GM12891 (cell line): ENCODE results near the gene AK5.

ENCODE experiments used
- DNase-seq: peaks from one replicate; pipeline ENCODE4 v3.0.0; 2011; ENCODE audit warnings: low spot score; ENCODE audit not compliant: insufficient read length
- FAIRE-seq: peaks from 2 replicates; lab custom pipeline; 2011; peaks lifted over from hg19 to GRCh38; lab: Jason Lieb, UNC
- PAX5 ChIP-seq: IDR thresholded peaks from 2 replicates; pipeline ENCODE4 v1.6.1; 2011; ENCODE audit warnings: low read length, moderate library complexity, mild to moderate bottlenecking; ENCODE audit not compliant: insufficient read depth, severe bottlenecking
- POLR2A ChIP-seq: IDR thresholded peaks from 2 replicates; pipeline ENCODE4 v1.6.1; 2011; ENCODE audit warnings: low read depth, low read length, control low read depth
- POLR2AphosphoS5 ChIP-seq: IDR thresholded peaks from 2 replicates; pipeline ENCODE4 v1.6.1; 2011; ENCODE audit warnings: low read depth, low read length, control low read depth
- POU2F2 ChIP-seq: IDR thresholded peaks from 2 replicates; pipeline ENCODE4 v1.6.1; 2011; ENCODE audit warnings: low read depth, mild to moderate bottlenecking, control low read depth, low read length, moderate library complexity
- SPI1 ChIP-seq: IDR thresholded peaks from 2 replicates; pipeline ENCODE4 v1.6.1; 2011; ENCODE audit warnings: low read depth, low read length, control low read depth
- TAF1 ChIP-seq: IDR thresholded peaks from 2 replicates; pipeline ENCODE4 v1.6.1; 2011; ENCODE audit warnings: low read depth, low read length, control low read depth

The AK5 gene

GRCh38 chr1:77350012-77350770, 68.4 kb downstream of the AK5 start:
- no peak for TF ChIP-seq POLR2AphosphoS5
- no peak for TF ChIP-seq SPI1
- TF ChIP-seq TAF1 = no peak
- no peak for TF ChIP-seq POU2F2
- no peak for TF ChIP-seq PAX5
- TF ChIP-seq POLR2A = no peak
- DNase-seq (no peak), FAIRE-seq (no peak)

GRCh38 chr1:77354536-77354935, 72.7 kb downstream of the AK5 start:
- DNase-seq = no peak
- FAIRE-seq = no peak
- no peak for TF ChIP-seq TAF1
- TF ChIP-seq PAX5 = no peak
- no peak for TF ChIP-seq SPI1
- no peak for TF ChIP-seq POU2F2
- no peak for TF ChIP-seq POLR2A
- no peak for TF ChIP-seq POLR2AphosphoS5

DNA sequence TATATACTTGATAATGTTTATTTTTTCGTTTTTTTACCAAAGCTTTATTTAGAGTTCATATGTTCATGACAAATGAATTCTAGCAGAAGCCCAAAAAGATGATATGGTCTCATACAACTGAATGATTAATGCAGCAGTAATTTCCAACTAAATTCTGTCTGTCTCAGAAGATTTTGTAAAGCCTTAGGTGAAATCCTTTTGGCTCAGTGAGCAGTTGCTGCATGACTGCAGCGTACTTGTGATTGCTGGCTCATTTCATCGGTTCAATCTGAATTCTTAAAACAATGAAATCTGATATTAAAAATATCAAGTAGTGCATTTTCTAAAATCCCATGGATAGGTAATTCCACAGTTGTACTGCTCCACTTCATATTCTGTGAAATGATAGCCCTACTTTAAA, 73.2 kb downstream of the AK5 start:
- FAIRE-seq = no peak
- TF ChIP-seq TAF1 = no peak
- no peak for TF ChIP-seq SPI1
- TF ChIP-seq POLR2AphosphoS5 = no peak
- TF ChIP-seq POLR2A = no peak
- TF ChIP-seq PAX5 = no peak
- no peak for TF ChIP-seq POU2F2
- DNase-seq = no peak

DNA sequence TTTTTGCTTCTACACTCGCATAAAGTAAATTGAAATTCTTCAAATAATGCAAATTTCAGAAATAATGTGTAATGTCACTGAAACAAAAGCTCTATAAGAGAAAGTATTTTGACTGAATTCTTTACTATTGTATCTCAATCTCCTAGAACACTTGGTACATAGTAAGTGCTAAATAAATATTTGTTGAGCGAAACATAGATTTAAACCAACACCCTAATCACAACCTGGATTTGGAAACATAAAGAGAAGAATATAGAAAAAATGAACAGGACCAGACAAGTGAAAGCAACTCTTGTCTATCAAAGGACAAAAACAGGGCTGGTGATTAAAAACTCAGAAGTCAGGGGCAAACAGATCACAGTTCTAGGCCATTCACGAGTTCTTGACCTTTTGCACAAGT, 74.3 kb downstream of the AK5 start:
- DNase-seq (no peak), FAIRE-seq (no peak)
- TF ChIP-seq POU2F2 (no peak), POLR2AphosphoS5 (no peak), TAF1 (no peak), POLR2A (no peak)

DNA sequence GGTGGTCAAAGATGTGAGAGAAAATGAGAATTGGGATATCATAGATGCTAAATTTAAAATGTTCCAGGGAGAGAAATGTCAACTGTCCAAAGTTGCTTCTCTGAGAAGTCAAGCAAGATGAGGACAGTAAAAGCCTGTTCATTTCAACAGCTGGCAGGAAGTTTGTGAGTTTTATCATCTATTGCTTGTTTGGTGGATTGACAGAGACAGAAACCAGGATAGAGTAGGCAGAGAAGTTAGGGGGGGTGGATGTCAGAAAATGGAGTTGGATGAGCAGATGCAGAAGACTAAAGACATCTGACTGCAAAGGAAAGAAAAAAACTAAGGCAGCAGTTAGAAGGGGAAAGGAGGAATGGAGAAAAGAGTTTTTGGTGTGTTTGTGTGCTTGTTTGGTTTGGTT, 78.4 kb downstream of the AK5 start:
- FAIRE-seq = no peak
- no peak for DNase-seq
- no peak for TF ChIP-seq POLR2A
- no peak for TF ChIP-seq SPI1
- no peak for TF ChIP-seq TAF1
- TF ChIP-seq POLR2AphosphoS5 = no peak
- no peak for TF ChIP-seq PAX5
- no peak for TF ChIP-seq POU2F2

DNA sequence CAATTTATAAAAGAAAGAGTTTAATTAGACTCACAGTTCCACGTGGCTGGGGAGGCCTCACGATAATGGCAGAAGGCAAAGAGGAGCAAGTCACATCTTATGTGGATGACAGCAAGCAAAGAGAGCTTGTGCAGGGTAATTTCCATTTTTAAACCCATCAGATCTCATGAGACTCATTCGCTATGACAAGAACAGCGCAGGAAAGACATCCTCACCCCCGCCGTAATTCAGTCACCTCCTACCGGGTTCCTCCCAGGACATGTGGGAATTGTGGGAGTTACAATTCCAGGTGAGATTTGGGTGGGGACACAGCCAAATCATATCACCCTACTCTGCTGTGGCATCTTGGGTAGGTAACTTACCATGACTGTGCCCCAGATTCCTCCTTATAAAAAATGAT, 79.8 kb downstream of the AK5 start:
- no peak for DNase-seq
- TF ChIP-seq POLR2A (no peak), SPI1 (no peak), PAX5 (no peak), TAF1 (no peak), POU2F2 (no peak), POLR2AphosphoS5 (no peak)
- no peak for FAIRE-seq

GRCh38 chr1:77370161-77370560, 88.3 kb downstream of the AK5 start:
- no peak for TF ChIP-seq SPI1
- TF ChIP-seq TAF1 = no peak
- TF ChIP-seq PAX5 = no peak
- no peak for TF ChIP-seq POLR2AphosphoS5
- TF ChIP-seq POU2F2 = no peak
- TF ChIP-seq POLR2A = no peak
- FAIRE-seq (no peak), DNase-seq (no peak)

GRCh38 chr1:77370583-77371306, 88.9 kb downstream of the AK5 start:
- no peak for TF ChIP-seq POLR2AphosphoS5
- no peak for TF ChIP-seq SPI1
- no peak for TF ChIP-seq PAX5
- TF ChIP-seq TAF1 = no peak
- TF ChIP-seq POLR2A = no peak
- TF ChIP-seq POU2F2 = no peak
- FAIRE-seq (no peak), DNase-seq (no peak)

- FAIRE-seq (no peak), DNase-seq (no peak)
- TF ChIP-seq POU2F2 (no peak), SPI1 (no peak), POLR2AphosphoS5 (no peak), TAF1 (no peak)
Measured at GRCh38 chr1:77371396-77371795, 89.6 kb downstream of the AK5 start.

DNA sequence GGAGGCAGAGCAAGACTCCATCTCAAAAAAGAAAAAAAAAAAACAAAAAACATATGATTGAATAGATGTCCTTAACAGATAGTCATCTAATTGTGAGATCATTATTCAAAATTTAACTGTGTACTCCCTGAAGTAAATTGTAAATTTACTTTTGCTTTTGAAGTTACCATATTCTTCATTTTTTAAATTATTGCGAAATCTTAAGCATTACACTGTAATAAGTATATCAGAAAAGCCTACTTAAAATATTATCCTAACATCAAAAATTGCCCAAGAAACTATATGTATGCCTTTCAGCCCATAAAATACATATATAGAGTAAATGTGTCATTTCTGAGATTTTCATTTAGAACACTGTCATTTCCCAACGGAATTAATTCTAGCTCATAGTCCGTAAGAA, 91.9 kb downstream of the AK5 start:
- no peak for TF ChIP-seq PAX5
- TF ChIP-seq POLR2A = no peak
- no peak for TF ChIP-seq SPI1
- TF ChIP-seq POLR2AphosphoS5 = no peak
- TF ChIP-seq TAF1 = no peak
- no peak for TF ChIP-seq POU2F2
- no peak for FAIRE-seq
- no peak for DNase-seq
